Neural crest cell (in vitro differentiated cells): ENCODE data around the gene SLCO4A1. TPM values are rescaled to one million over a fixed set of nuclear protein-coding genes. Genes with fewer than 3 reads are reported as not detected.
A peak's percentile ranks its signal among the peaks of the same experiment; 100 is the strongest.

ENCODE experiments used
- DNase-seq: peaks from one replicate; pipeline ENCODE4 v3.0.0; 2021; ENCODE audit warnings: low read depth, mixed read lengths, low spot score
- H3K27ac Mint-ChIP-seq: one replicate; pipeline ENCODE4 v1.8.0; 2021; ENCODE audit warnings: mild to moderate bottlenecking, mixed read lengths; ENCODE audit not compliant: unreplicated experiment
- H3K27me3 Mint-ChIP-seq: 2 replicates; pipeline ENCODE4 v1.8.0; 2021; ENCODE audit warnings: low read depth, mild to moderate bottlenecking, mixed read lengths
- H3K36me3 Mint-ChIP-seq: 2 replicates; pipeline ENCODE4 v1.8.0; 2021; ENCODE audit warnings: low read depth, mild to moderate bottlenecking, mixed read lengths
- H3K4me1 Mint-ChIP-seq: 2 replicates; pipeline ENCODE4 v1.8.0; 2021; ENCODE audit warnings: mixed read lengths
- H3K4me3 Mint-ChIP-seq: one replicate; pipeline ENCODE4 v1.8.0; 2021; ENCODE audit warnings: mild to moderate bottlenecking, mixed read lengths
- H3K9me3 Mint-ChIP-seq: 2 replicates; pipeline ENCODE4 v1.8.0; 2021; ENCODE audit warnings: mixed read lengths
- CTCF ChIP-seq: fragments of 200-600 bp; sonication (generic); conservative IDR thresholded peaks from 2 replicates; pipeline ENCODE4 v1.5.0; 2021; ENCODE audit warnings: antibody characterized with exemption, mild to moderate bottlenecking
- total RNA-seq: library from RNA; stranded (reverse); gene quantifications from 2 replicates; pipeline ENCODE4 v1.2.1, GENCODE V29; 2021

The SLCO4A1 gene
- total RNA-seq, 1 donor from 2014 or later = 7.0 TPM

GRCh38 chr20:62714006-62714405, 71.7 kb downstream of the SLCO4A1 start:
- Mint-ChIP-seq H3K27me3 (peaks cover 59% of the 10 kb centered on the region), H3K4me3 (no peak overlapping the region), H3K27ac (no peak overlapping the region), H3K36me3 (no peaks in the 10 kb centered on the region), H3K4me1 (no peaks in the 10 kb centered on the region), H3K9me3 (no peaks in the 10 kb centered on the region)
- no peak for DNase-seq
- TF ChIP-seq CTCF = no peak

GRCh38 chr20:62714799-62715198, 72.5 kb downstream of the SLCO4A1 start:
- H3K27me3 Mint-ChIP-seq = peaks cover 57% of the 10 kb centered on the region
- H3K27ac Mint-ChIP-seq = no peak overlapping the region
- H3K4me1 Mint-ChIP-seq = no peaks in the 10 kb centered on the region
- H3K9me3 Mint-ChIP-seq = peaks cover 4% of the 10 kb centered on the region
- H3K36me3 Mint-ChIP-seq = peaks cover 3% of the 10 kb centered on the region
- no peak overlapping the region for H3K4me3 Mint-ChIP-seq
- no peak for DNase-seq
- TF ChIP-seq CTCF = no peak

GRCh38 chr20:62715201-62715600, 72.9 kb downstream of the SLCO4A1 start:
- no peak for DNase-seq
- H3K9me3 Mint-ChIP-seq = peaks cover 5% of the 10 kb centered on the region
- peaks cover 3% of the 10 kb centered on the region for H3K36me3 Mint-ChIP-seq
- no peak for TF ChIP-seq CTCF
- H3K4me1 Mint-ChIP-seq = no peaks in the 10 kb centered on the region
- H3K27ac Mint-ChIP-seq = no peak overlapping the region
- no peak overlapping the region for H3K4me3 Mint-ChIP-seq
- H3K27me3 Mint-ChIP-seq = peaks cover 54% of the 10 kb centered on the region

GRCh38 chr20:62716198-62716940, 74.1 kb downstream of the SLCO4A1 start:
- H3K27ac Mint-ChIP-seq = peak overlapping the region; percentile 28
- no peak for DNase-seq
- H3K27me3 Mint-ChIP-seq = peaks cover 48% of the 10 kb centered on the region
- H3K36me3 Mint-ChIP-seq = peaks cover 4% of the 10 kb centered on the region
- peaks cover 9% of the 10 kb centered on the region for H3K9me3 Mint-ChIP-seq
- H3K4me1 Mint-ChIP-seq = no peaks in the 10 kb centered on the region
- H3K4me3 Mint-ChIP-seq = no peak overlapping the region
- no peak for TF ChIP-seq CTCF

GRCh38 chr20:62716941-62717310, 74.6 kb downstream of the SLCO4A1 start:
- Mint-ChIP-seq H3K27ac (no peak overlapping the region), H3K4me1 (no peaks in the 10 kb centered on the region), H3K36me3 (peaks cover 10% of the 10 kb centered on the region), H3K4me3 (no peak overlapping the region), H3K9me3 (peaks cover 14% of the 10 kb centered on the region), H3K27me3 (peaks cover 47% of the 10 kb centered on the region)
- TF ChIP-seq CTCF = no peak
- DNase-seq = no peak
